Endodermal cell (in vitro differentiated cells): Measurements from ENCODE around the gene TIAM2. TPM values are rescaled to one million over a fixed set of nuclear protein-coding genes. Genes with fewer than 3 reads are reported as not detected.

Source experiments
- DNase-seq: peaks from one replicate; pipeline ENCODE4 v3.0.0-alpha.2; 2017
- H3K27ac ChIP-seq: 2 replicates; pipeline ENCODE4 v1.5.1; 2013; ENCODE audit warnings: mild to moderate bottlenecking, low read depth, low read length, moderate library complexity
- H3K27me3 ChIP-seq: 2 replicates; pipeline ENCODE4 v1.6.1; 2013; ENCODE audit warnings: mild to moderate bottlenecking, low read length, moderate library complexity; ENCODE audit not compliant: insufficient read depth, control insufficient read depth, poor library complexity, severe bottlenecking
- H3K36me3 ChIP-seq: 2 replicates; pipeline ENCODE4 v1.7.0; 2013; ENCODE audit warnings: mild to moderate bottlenecking, low read length, moderate library complexity; ENCODE audit not compliant: control insufficient read depth, insufficient read depth
- H3K4me1 ChIP-seq: one replicate; pipeline ENCODE4 v1.7.0; 2013; ENCODE audit warnings: low read length; ENCODE audit not compliant: control insufficient read depth, insufficient read depth
- H3K4me3 ChIP-seq: 2 replicates; pipeline ENCODE4 v1.5.1; 2013; ENCODE audit warnings: mild to moderate bottlenecking, low read length, moderate library complexity
- H3K9ac ChIP-seq: 2 replicates; pipeline ENCODE4 v1.6.1; 2013; ENCODE audit warnings: mild to moderate bottlenecking, low read length, moderate library complexity; ENCODE audit not compliant: poor library complexity, severe bottlenecking; ENCODE audit errors: extremely low read depth
- H3K9me3 ChIP-seq: 2 replicates; pipeline ENCODE4 v1.6.1; 2013; ENCODE audit warnings: mild to moderate bottlenecking, low read length, moderate library complexity; ENCODE audit not compliant: control insufficient read depth
- H3K27ac Mint-ChIP-seq: 2 replicates; pipeline ENCODE4 v1.8.0; 2020; ENCODE audit warnings: mixed read lengths
- H3K27me3 Mint-ChIP-seq: 2 replicates; pipeline ENCODE4 v1.8.0; 2021; ENCODE audit warnings: mild to moderate bottlenecking, mixed read lengths; ENCODE audit not compliant: insufficient read depth
- H3K36me3 Mint-ChIP-seq: 2 replicates; pipeline ENCODE4 v1.8.0; 2020; ENCODE audit warnings: low read depth, mixed read lengths
- H3K4me1 Mint-ChIP-seq: 2 replicates; pipeline ENCODE4 v1.8.0; 2020; ENCODE audit warnings: mixed read lengths
- H3K4me3 Mint-ChIP-seq: 2 replicates; pipeline ENCODE4 v1.8.0; 2020; ENCODE audit warnings: mild to moderate bottlenecking, moderate library complexity, mixed read lengths
- H3K9me3 Mint-ChIP-seq: 2 replicates; pipeline ENCODE4 v1.8.0; 2020; ENCODE audit warnings: mild to moderate bottlenecking, mixed read lengths
- WGBS, 2 experiments: methylation state at CpG; one replicate each; pipeline versions ENCODE4 v1.1.5 to v1.1.7; 2013; ENCODE audit warnings: missing lambda C conversion rate in 2 of 2, mixed read lengths in 1 of 2; ENCODE audit not compliant: insufficient coverage in 1 of 2, insufficient read length in 1 of 2; 5-methylcytosine and 5-hydroxymethylcytosine counted together
- total RNA-seq, 2 donors: library from RNA; stranded (reverse); fragmentation: NEBNext Ultra II Directional in 1 of 2; extraction: Animal tissue kit (Norgen Biotek cat#: 25700) in 1 of 2; gene quantifications; 2 replicates in 1 of 2; 3 replicates in 1 of 2; pipeline ENCODE4 v1.2.1, GENCODE V29; 2021
- TF ChIP-seq, protein P1 (sequence below): fragments of 200-600 bp; sonication (generic); conservative IDR thresholded peaks from 2 replicates; pipeline ENCODE4 v1.5.0; 2021; ENCODE audit warnings: antibody characterized with exemption, mild to moderate bottlenecking

Gene TIAM2
- total RNA-seq, 2 donors from 2014 or later: 15.7 to 17.5 TPM

DNA sequence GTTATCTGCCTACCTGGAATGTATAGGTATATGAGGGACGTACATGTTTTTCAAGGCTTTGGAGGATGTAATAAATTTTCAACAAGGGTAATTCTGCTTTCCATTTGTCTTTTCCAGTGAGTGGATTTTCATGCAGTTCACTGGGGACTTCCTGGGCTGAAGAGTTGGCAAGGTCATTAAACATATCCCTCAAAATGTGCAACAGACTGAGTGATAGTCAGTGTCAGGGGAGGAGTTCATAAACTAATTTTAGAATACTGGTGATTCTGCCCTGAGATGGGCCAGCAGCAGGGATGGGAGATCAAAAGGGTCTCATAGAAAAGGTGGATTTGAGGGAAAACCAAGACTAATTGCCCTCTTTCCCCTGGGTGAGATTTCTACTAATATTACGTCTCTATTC is 146.4 kb downstream of the TIAM2 start:
- Mint-ChIP-seq H3K9me3 (no peaks in the 10 kb centered on the region), H3K4me1 (peaks cover 38% of the 10 kb centered on the region), H3K27ac (no peak overlapping the region), H3K4me3 (no peak overlapping the region), H3K27me3 (peaks cover 2% of the 10 kb centered on the region), H3K36me3 (peaks cover 9% of the 10 kb centered on the region)
- Histone ChIP-seq H3K4me1 (peaks cover 18% of the 10 kb centered on the region), H3K36me3 (no peaks in the 10 kb centered on the region), H3K27me3 (peaks cover 14% of the 10 kb centered on the region), H3K9ac (no peak overlapping the region), H3K9me3 (no peaks in the 10 kb centered on the region), H3K4me3 (no peak overlapping the region), H3K27ac (no peak overlapping the region)
- DNase-seq: no peak
- TF ChIP-seq, protein P1, sequence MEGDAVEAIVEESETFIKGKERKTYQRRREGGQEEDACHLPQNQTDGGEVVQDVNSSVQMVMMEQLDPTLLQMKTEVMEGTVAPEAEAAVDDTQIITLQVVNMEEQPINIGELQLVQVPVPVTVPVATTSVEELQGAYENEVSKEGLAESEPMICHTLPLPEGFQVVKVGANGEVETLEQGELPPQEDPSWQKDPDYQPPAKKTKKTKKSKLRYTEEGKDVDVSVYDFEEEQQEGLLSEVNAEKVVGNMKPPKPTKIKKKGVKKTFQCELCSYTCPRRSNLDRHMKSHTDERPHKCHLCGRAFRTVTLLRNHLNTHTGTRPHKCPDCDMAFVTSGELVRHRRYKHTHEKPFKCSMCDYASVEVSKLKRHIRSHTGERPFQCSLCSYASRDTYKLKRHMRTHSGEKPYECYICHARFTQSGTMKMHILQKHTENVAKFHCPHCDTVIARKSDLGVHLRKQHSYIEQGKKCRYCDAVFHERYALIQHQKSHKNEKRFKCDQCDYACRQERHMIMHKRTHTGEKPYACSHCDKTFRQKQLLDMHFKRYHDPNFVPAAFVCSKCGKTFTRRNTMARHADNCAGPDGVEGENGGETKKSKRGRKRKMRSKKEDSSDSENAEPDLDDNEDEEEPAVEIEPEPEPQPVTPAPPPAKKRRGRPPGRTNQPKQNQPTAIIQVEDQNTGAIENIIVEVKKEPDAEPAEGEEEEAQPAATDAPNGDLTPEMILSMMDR: no peak
- WGBS, 2 experiments: 97 to 100% methylated on average over 1 to 2 of the region's 2 CpGs

DNA sequence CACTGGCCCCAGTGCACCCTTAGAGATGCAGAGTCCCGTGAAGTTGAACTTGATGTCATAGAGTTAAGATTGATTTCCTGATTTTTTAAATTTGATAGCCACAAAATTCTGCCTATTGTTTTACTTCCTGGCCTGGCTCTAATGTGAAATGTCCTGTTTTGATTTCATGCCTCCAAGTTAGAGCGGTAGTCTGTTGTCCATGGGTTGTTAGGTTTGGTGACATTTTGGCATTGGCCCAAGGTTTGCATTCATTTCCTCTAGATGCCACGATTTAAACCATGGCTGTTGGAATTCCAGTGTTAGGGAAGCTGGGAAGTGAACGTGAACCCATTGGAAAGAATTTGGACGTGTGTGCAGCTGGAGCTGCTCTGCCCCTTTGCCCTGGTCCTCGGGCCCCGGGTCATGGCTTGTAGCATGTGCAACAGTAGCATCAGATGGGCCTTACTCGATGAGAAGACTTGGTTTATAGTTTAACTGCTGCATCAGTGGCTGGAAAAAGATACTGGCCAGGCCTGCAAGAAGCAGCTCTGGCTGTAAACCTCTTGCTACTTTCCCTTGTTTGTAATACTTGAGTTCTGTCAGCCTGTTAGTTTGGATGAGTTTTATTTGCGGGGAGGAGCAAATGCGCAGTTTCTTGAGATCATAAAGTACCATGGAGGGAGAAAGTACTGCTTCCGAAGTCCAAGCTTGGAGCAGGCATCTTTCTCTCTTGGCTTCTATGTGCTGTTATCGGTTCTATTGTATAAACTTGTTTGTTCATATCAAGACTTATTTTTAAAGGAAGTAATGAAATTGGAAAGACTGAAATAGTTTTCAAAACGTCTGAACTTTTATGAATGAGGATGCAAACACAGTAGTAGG is 147.3 kb downstream of the TIAM2 start:
- H3K4me1 ChIP-seq: peaks cover 18% of the 10 kb centered on the region
- H3K27ac ChIP-seq: no peak overlapping the region
- H3K36me3 ChIP-seq: no peaks in the 10 kb centered on the region
- WGBS, 2 experiments: 83 to 87% methylated on average over 13 of the region's 13 CpGs
- H3K4me3 ChIP-seq: no peak overlapping the region
- Mint-ChIP-seq H3K4me1 (peaks cover 38% of the 10 kb centered on the region), H3K4me3 (no peak overlapping the region), H3K27ac (peak overlapping the region; percentile 19), H3K36me3 (peaks cover 9% of the 10 kb centered on the region), H3K27me3 (peaks cover 2% of the 10 kb centered on the region), H3K9me3 (no peaks in the 10 kb centered on the region)
- DNase-seq: no peak
- H3K27me3 ChIP-seq: peaks cover 14% of the 10 kb centered on the region
- H3K9me3 ChIP-seq: no peaks in the 10 kb centered on the region
- TF ChIP-seq, protein P1: no peak
- no peak overlapping the region for H3K9ac ChIP-seq

DNA sequence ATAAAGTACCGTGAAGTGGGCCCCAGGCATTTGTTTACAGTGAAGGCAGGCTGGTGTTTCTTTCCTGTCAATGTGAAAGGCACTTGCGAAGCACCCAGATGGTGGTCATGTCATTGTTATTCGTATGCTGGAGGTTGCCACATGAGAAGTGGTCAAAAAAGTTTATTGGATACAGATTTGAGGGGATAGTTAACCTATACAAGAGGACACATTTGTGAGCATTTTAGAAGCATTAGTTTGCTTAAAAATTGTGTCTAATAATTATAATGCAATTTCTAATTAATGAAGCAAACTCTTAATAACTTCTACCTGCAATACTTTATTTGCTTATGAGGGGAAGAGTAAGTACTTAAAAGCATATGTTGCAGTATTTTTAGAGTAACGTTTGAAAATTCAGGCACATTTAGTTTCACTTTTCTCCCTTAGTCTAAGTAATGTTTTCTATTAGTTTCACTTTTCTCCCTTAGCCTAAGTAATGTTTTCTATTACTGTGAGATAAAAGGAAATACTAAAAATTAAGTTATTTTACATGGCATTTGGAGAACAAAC is 148.0 kb downstream of the TIAM2 start:
- H3K4me1 Mint-ChIP-seq: peaks cover 38% of the 10 kb centered on the region
- DNase-seq: peak; percentile 28
- H3K27ac Mint-ChIP-seq: peak overlapping the region; percentile 88
- H3K4me3 Mint-ChIP-seq: no peak overlapping the region
- peaks cover 9% of the 10 kb centered on the region for H3K36me3 Mint-ChIP-seq
- no peak overlapping the region for H3K27ac ChIP-seq
- H3K9me3 ChIP-seq: no peaks in the 10 kb centered on the region
- H3K27me3 ChIP-seq: peaks cover 14% of the 10 kb centered on the region
- H3K27me3 Mint-ChIP-seq: peaks cover 2% of the 10 kb centered on the region
- peaks cover 18% of the 10 kb centered on the region for H3K4me1 ChIP-seq
- H3K9me3 Mint-ChIP-seq: no peaks in the 10 kb centered on the region
- no peak overlapping the region for H3K4me3 ChIP-seq
- TF ChIP-seq, protein P1: no peak
- WGBS, 2 experiments: 40 to 55% methylated on average over 3 to 4 of the region's 4 CpGs
- H3K36me3 ChIP-seq: no peaks in the 10 kb centered on the region
- no peak overlapping the region for H3K9ac ChIP-seq
